ENCODE measurements around the gene TYR.
"Not testable (repeated sequence)": the region's sequence is repeated elsewhere in the genome, so short reads cannot be mapped to it uniquely, and the experiment has no call there.

Gene TYR

DNA sequence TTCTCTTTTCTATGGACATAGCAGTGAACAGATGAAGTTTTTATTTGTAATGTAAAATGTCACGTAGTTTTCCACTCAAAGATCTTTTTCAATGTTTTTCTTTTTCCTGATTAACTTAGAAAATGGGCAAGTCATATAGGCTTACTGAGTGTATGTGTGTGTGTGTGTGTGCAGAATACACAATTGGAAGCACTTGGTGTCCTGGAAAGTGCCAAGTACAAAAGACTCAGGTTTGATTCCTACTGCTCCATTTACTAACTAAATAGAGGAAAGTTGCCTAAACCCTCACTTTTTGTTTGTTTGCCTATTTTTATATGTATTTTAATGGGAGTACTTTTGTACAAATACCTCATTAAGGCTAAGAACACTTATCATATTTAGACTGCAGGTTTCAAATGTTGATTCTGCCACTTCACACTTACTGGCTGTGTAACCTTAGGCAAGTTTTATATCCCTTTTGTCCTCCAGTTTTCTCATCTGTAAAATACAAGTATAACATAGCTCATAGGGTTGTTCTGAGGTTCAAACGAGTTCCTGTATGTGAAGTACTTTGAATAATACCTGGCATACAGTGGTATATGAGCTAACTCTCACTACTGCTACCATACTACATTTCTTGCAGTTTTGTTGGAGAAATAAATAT, 90.1 kb downstream of the TYR start:
- no peak for DNase-seq (ENCODE audit: low read depth in 2 of 3, low spot score in 2 of 3)

GRCh38 chr11:89272540-89273088, 94.9 kb downstream of the TYR start:
- DNase-seq (ENCODE audit: low read depth in 2 of 3, low spot score in 2 of 3): not testable (repeated sequence)

GRCh38 chr11:89273220-89273619, 95.5 kb downstream of the TYR start:
- DNase-seq (ENCODE audit: low read depth in 2 of 3, low spot score in 2 of 3): not testable (repeated sequence)

DNA sequence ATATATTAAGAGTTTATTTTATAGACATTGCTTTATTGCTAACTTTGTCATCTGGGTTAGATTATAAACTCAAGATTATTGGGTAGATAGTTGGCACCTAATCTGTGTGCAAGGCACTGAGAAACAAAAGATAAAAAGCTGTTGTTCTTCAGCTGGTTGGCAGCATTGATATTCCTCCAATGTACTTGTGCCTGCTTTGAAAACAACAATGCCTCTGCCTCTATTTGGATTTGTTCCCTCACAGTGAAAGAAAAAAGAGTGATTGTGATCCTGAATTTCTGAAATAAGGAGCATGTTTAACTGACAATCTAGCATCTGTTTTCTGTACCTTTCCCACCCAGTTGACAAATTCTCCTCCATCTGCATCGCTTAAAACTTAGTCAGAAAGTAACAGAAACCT, 98.3 kb downstream of the TYR start:
- no peak for DNase-seq (ENCODE audit: low read depth in 2 of 3, low spot score in 2 of 3)

- no peak for DNase-seq (ENCODE audit: low read depth in 2 of 3, low spot score in 2 of 3)
These were observed 101.5 kb downstream of the TYR start for GRCh38 chr11:89279176-89279575.

GRCh38 chr11:89281032-89281677, 103.5 kb downstream of the TYR start:
- not testable (repeated sequence) for DNase-seq (ENCODE audit: low read depth in 2 of 3, low spot score in 2 of 3)

DNA sequence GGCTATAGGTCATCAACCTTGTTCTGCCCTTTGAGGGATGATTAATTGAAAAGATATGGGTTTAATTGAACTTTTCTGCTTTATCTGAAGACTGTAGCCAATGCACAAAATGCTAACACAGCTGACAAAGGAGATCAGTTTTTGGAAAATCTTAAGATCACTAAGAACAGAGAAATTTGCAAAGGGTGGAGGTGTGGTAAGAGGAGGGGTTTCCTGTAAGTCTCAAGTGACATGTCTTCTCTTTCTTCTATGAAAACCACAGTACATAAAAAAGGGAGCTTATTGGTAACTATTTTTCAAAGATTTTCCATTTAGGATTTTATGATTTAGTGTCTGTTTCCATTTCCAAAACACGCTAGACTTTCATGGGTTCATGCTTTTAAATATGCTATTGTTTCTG, 108.9 kb downstream of the TYR start:
- DNase-seq (ENCODE audit: low read depth in 2 of 3, low spot score in 2 of 3): not testable (repeated sequence)

DNA sequence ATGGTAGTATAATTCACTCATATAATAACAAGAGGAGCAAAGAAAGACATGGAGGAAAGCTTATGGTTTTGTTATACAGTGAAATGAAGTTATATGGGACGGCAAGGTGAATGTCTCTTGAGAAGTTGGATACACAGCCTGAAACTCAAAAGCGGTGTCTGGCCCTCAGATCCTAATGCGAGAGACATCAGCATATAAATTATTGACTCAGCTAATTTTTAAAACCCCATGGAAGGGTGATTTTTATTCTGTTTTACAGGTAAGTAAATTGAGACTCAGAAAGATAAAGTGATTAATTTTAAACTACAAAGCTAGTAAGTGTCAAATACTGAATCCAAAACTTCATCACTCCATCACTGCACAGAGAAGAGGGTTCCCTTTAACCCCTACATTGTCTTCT, 110.3 kb downstream of the TYR start:
- not testable (repeated sequence) for DNase-seq (ENCODE audit: low read depth in 2 of 3, low spot score in 2 of 3)

- no peak for DNase-seq (ENCODE audit: low read depth in 2 of 3, low spot score in 2 of 3)
These were observed 116.4 kb downstream of the TYR start for GRCh38 chr11:89293965-89294679.

- not testable (repeated sequence) for DNase-seq (ENCODE audit: low read depth in 2 of 3, low spot score in 2 of 3)
These were observed 117.3 kb downstream of the TYR start for GRCh38 chr11:89295023-89295422.

DNA sequence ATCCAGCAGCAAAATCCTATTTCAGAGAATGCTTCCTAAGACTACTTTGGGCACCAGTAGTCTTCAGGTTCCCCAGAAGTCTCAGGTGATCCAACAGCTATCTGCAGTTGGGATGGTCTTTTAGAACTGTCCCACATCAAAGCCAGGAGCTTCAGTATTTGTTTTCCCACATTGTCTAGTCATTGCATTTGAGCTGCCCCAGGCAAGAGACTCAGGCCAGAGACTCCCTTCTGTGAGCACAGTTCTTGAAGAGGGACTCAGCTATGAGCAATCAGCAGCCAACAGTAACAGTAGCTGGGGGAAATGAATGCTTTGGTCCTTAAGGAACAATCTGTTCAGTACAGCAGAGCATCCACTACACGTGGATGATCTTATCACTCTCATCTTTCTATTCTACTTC, 125.4 kb downstream of the TYR start:
- DNase-seq (ENCODE audit: low read depth in 2 of 3, low spot score in 2 of 3): not testable (repeated sequence)

GRCh38 chr11:89308272-89308671, 130.6 kb downstream of the TYR start:
- not testable (repeated sequence) for DNase-seq (ENCODE audit: low read depth in 2 of 3, low spot score in 2 of 3)

- not testable (repeated sequence) for DNase-seq (ENCODE audit: low read depth in 2 of 3, low spot score in 2 of 3)
These were observed 131.8 kb downstream of the TYR start for GRCh38 chr11:89309321-89309985.

- not testable (repeated sequence) for DNase-seq (ENCODE audit: low read depth in 2 of 3, low spot score in 2 of 3)
These were observed 132.9 kb downstream of the TYR start for GRCh38 chr11:89310607-89311006.

DNA sequence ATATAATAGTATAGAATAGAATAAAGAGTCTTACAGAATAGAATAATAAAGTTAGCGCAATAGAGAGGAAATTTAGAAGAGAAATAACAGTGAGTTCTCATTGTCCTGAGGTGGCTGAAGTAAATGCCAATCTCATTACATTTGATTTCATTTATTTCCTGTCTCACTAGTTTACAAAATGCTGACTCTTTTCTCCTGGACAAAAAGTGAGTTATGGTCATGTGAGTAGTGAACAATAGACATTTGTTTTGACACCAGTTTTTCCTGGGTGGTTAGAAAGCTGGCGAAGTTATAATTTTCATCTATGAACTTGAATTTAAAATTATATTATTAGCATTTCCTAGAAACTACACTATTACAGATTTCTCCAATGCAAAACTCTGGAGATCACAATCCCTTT, 143.7 kb downstream of the TYR start:
- no peak for DNase-seq (ENCODE audit: low read depth in 2 of 3, low spot score in 2 of 3)

- DNase-seq (ENCODE audit: low read depth in 2 of 3, low spot score in 2 of 3): no peak
These were observed 150.2 kb downstream of the TYR start for GRCh38 chr11:89327885-89328284.

- DNase-seq (ENCODE audit: low read depth in 2 of 3, low spot score in 2 of 3): not testable (repeated sequence)
These were observed 154.3 kb downstream of the TYR start for GRCh38 chr11:89331940-89332339.

- DNase-seq (ENCODE audit: low read depth in 2 of 3, low spot score in 2 of 3): not testable (repeated sequence)
These were observed 156.0 kb downstream of the TYR start for GRCh38 chr11:89333704-89334103.

DNA sequence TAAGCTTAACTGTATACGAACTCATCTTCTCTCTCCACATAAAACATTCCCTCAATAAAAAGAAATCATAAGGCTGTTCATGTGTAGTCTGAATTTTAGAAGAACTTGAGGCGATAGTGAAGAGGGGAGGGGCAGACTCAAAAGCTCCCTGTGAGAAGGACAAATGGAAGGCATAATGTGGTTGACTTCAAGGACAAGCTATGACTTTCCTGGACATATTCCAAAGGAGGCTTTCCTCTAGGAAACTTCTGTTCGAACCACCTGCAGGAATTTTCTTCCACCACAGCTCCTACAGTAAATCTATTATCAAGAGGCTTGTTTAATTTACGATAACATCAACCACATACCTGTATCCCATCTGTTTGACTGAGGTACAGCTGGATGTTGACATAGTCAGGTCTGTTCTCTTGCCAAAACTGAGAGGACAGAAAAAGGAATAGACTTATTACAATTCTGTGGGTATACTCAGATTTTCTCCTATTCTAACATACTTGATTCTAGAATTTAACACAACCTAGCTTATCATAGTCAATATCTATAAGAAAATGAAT, 159.5 kb downstream of the TYR start:
- not testable (repeated sequence) for DNase-seq (ENCODE audit: low read depth in 2 of 3, low spot score in 2 of 3)

DNA sequence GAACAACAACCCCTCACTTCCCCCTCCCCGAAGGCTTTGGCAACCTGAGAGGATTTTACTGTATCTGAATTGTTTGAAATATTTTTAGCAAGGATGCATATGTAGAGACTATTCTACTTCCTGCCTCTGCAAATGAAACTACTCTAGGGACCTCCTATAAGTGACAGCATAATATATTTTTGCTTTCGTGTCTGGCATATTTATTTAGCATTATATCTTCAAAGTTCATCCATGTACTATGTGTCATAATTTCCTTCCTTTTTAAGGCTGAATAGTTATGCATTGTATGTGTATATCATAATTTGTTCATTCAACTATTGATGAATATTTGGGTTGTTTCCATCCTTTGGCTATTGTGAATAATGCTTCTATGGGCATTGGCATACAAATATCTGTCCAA, 160.4 kb downstream of the TYR start:
- DNase-seq (ENCODE audit: low read depth in 2 of 3, low spot score in 2 of 3): not testable (repeated sequence)

- DNase-seq (ENCODE audit: low read depth in 2 of 3, low spot score in 2 of 3): not testable (repeated sequence)
These were observed 162.8 kb downstream of the TYR start for GRCh38 chr11:89340450-89340849.
